Suprapubic skin (tissue), 4 donors: Measurements from ENCODE around the gene IL2RG. TPM values are rescaled to one million over a fixed set of nuclear protein-coding genes. Genes with fewer than 3 reads are reported as not detected.
A peak's percentile ranks its signal among the peaks of the same experiment; 100 is the strongest.

Source experiments
- DNase-seq, 2 donors: peaks; one replicate each; pipeline ENCODE4 v3.0.0-alpha.2; 2019; ENCODE audit warnings: low spot score in 2 of 2
- H3K27ac ChIP-seq: fragments of 200-600 bp; sonication (generic); one replicate; pipeline ENCODE4 v1.5.1; 2019
- H3K27me3 ChIP-seq: fragments of 200-600 bp; sonication (generic); one replicate; pipeline ENCODE4 v1.5.1; 2019
- H3K36me3 ChIP-seq: fragments of 200-600 bp; sonication (generic); one replicate; pipeline ENCODE4 v1.5.1; 2019
- H3K4me1 ChIP-seq: fragments of 200-600 bp; sonication (generic); one replicate; pipeline ENCODE4 v1.5.1; 2019
- H3K4me3 ChIP-seq: fragments of 200-600 bp; sonication (generic); one replicate; pipeline ENCODE4 v1.5.1; 2019; ENCODE audit warnings: mild to moderate bottlenecking
- H3K9me3 ChIP-seq: fragments of 200-600 bp; sonication (generic); one replicate; pipeline ENCODE4 v1.5.1; 2019
- CTCF ChIP-seq, 2 donors: fragments of 200-600 bp in 1 of 2; fragments of 450-650 bp in 1 of 2; sonication (generic) in 1 of 2; IDR thresholded peaks; one replicate each; pipeline ENCODE4 v1.5.1; 2016 to 2019; ENCODE audit warnings: antibody characterized with exemption in 2 of 2, mild to moderate bottlenecking in 1 of 2, moderate library complexity in 1 of 2
- EP300 ChIP-seq: sonication (generic); formaldehyde crosslinking; IDR thresholded peaks from one replicate; pipeline ENCODE4 v1.6.1; 2017; ENCODE audit warnings: antibody characterized with exemption
- POLR2A ChIP-seq, 2 donors: fragments of 450-650 bp; IDR thresholded peaks; one replicate each; pipeline ENCODE4 v1.6.1; 2017; ENCODE audit warnings: antibody characterized with exemption in 2 of 2, mild to moderate bottlenecking in 2 of 2, moderate library complexity in 2 of 2
- POLR2AphosphoS5 ChIP-seq, 3 donors: sonication (generic); formaldehyde crosslinking; IDR thresholded peaks; one replicate each; pipeline ENCODE4 v1.6.1; 2017; ENCODE audit warnings: antibody characterized with exemption in 3 of 3
- WGBS: methylation state at CpG from one replicate; pipeline ENCODE4 v1.1.5; 2018; 5-methylcytosine and 5-hydroxymethylcytosine counted together
- total RNA-seq, 4 donors: library from RNA; depleted of rRNA; stranded (reverse); fragments of >200 nt; gene quantifications; one replicate each; pipeline ENCODE4 v1.1.0, GENCODE V29; 2016

The IL2RG gene
- total RNA-seq, 4 donors from 2014 or later, result 2.6 to 15.0 (median 9.1) TPM

- Histone ChIP-seq H3K4me1 (peaks cover 7% of the 10 kb centered on the region), H3K4me3 (peak overlapping the region; percentile 58), H3K36me3 (no peaks in the 10 kb centered on the region), H3K27me3 (no peaks in the 10 kb centered on the region), H3K27ac (peak overlapping the region; percentile 88), H3K9me3 (no peaks in the 10 kb centered on the region)
- 48% methylated on average over 10 of the region's 10 CpGs for WGBS
- no peak for DNase-seq
- TF ChIP-seq EP300 (no peak), POLR2A (IDR thresholded peaks at IDR 0.05) (no peak), CTCF (IDR thresholded peaks at IDR 0.05) (no peak), POLR2AphosphoS5 (IDR thresholded peaks at IDR 0.05) (no peak)
These were observed 43.7 kb downstream of the IL2RG start for GRCh38 chrX:71067712-71068043.

GRCh38 chrX:71067089-71067488, 44.3 kb downstream of the IL2RG start:
- H3K4me3 ChIP-seq, result peak overlapping the region; percentile 58
- peak overlapping the region; percentile 88 for H3K27ac ChIP-seq
- no peaks in the 10 kb centered on the region for H3K9me3 ChIP-seq
- no peaks in the 10 kb centered on the region for H3K36me3 ChIP-seq
- 27% methylated on average over 2 of the region's 2 CpGs for WGBS
- no peak for DNase-seq
- no peaks in the 10 kb centered on the region for H3K27me3 ChIP-seq
- no peak for TF ChIP-seq POLR2A (IDR thresholded peaks at IDR 0.05)
- no peak for TF ChIP-seq POLR2AphosphoS5 (IDR thresholded peaks at IDR 0.05)
- no peak for TF ChIP-seq CTCF (IDR thresholded peaks at IDR 0.05)
- H3K4me1 ChIP-seq, result peaks cover 7% of the 10 kb centered on the region

GRCh38 chrX:71060127-71060526, 51.2 kb downstream of the IL2RG start:
- Histone ChIP-seq H3K4me1 (no peaks in the 10 kb centered on the region), H3K27me3 (no peaks in the 10 kb centered on the region), H3K9me3 (no peaks in the 10 kb centered on the region), H3K4me3 (no peak overlapping the region), H3K27ac (no peak overlapping the region), H3K36me3 (peaks cover 24% of the 10 kb centered on the region)
- TF ChIP-seq CTCF (IDR thresholded peaks at IDR 0.05) (no peak), EP300 (no peak)
- DNase-seq, result no peak

- H3K27ac ChIP-seq, result no peak overlapping the region
- no peaks in the 10 kb centered on the region for H3K27me3 ChIP-seq
- H3K9me3 ChIP-seq, result no peaks in the 10 kb centered on the region
- no peak for TF ChIP-seq POLR2A (IDR thresholded peaks at IDR 0.05)
- no peak for TF ChIP-seq CTCF (IDR thresholded peaks at IDR 0.05)
- no peak for TF ChIP-seq EP300
- no peak for TF ChIP-seq POLR2AphosphoS5 (IDR thresholded peaks at IDR 0.05)
- 56% methylated on average over 3 of the region's 3 CpGs for WGBS
- H3K4me1 ChIP-seq, result no peaks in the 10 kb centered on the region
- H3K4me3 ChIP-seq, result no peak overlapping the region
- no peak for DNase-seq
- peaks cover 24% of the 10 kb centered on the region for H3K36me3 ChIP-seq
These were observed 53.4 kb downstream of the IL2RG start for GRCh38 chrX:71057848-71058530.

Other genes with a start within 250 kb of the IL2RG start
- not detected for gene TEX11, start 202.9 kb downstream of the IL2RG start, total RNA-seq
- under 1 TPM in 3 of 4 donors, not detected in 1; 0.21 to 0.32 (median 0.25) TPM for gene SLC7A3, start 180.5 kb downstream of the IL2RG start, total RNA-seq
- gene SNX12, start 43.2 kb downstream of the IL2RG start, total RNA-seq, result 10 to 100 TPM; 41.0 to 71.8 (median 65.3) TPM
- gene FOXO4, start 15.7 kb downstream of the IL2RG start, total RNA-seq, result 10 to 100 TPM; 21.0 to 36.8 (median 28.2) TPM
- gene CXorf65, start 4.8 kb downstream of the IL2RG start, total RNA-seq, result not detected
- gene MED12, start 7.0 kb upstream of the IL2RG start, total RNA-seq, result 10 to 100 TPM; 27.0 to 63.0 (median 39.8) TPM
- under 1 TPM; 0.52 to 0.97 (median 0.60) TPM for gene NLGN3, start 33.3 kb upstream of the IL2RG start, total RNA-seq
- 1 to 10 TPM in 3 of 4 donors, under 1 TPM in 1; 0.98 to 4.8 (median 3.3) TPM for gene GJB1, start 111.6 kb upstream of the IL2RG start, total RNA-seq
- 10 to 100 TPM; 10.0 to 42.6 (median 18.5) TPM for gene ZMYM3, start 142.6 kb upstream of the IL2RG start, total RNA-seq
- 100 to 1,000 TPM; 216 to 323 (median 221) TPM for gene NONO, start 172.1 kb upstream of the IL2RG start, total RNA-seq
- gene ITGB1BP2, start 190.2 kb upstream of the IL2RG start, total RNA-seq, result 1 to 10 TPM in 1 of 4 donors, under 1 TPM in 3; 0.45 to 2.5 (median 0.71) TPM